NCI-H748 (cell line): ENCODE results near the gene LRRC52.
"Not testable (repeated sequence)": the region's sequence is repeated elsewhere in the genome, so short reads cannot be mapped to it uniquely, and the experiment has no call there.

Experiments used
- DNase-seq: peaks from one replicate; lab custom pipeline; 2025; ENCODE audit not compliant: unreplicated experiment; lab: John Stamatoyannopoulos, UW

LRRC52 gene

GRCh38 chr1:165580931-165581871 is 37.4 kb downstream of the LRRC52 start:
- no peak for DNase-seq

- no peak for DNase-seq
Observed at GRCh38 chr1:165581926-165582325, 38.1 kb downstream of the LRRC52 start.

GRCh38 chr1:165586398-165586797 is 42.6 kb downstream of the LRRC52 start:
- no peak for DNase-seq

GRCh38 chr1:165591391-165591790 is 47.6 kb downstream of the LRRC52 start:
- DNase-seq: not testable (repeated sequence)

- peak; percentile 70 for DNase-seq
Observed at GRCh38 chr1:165592945-165593823, 49.4 kb downstream of the LRRC52 start.

GRCh38 chr1:165595246-165595938 is 51.6 kb downstream of the LRRC52 start:
- no peak for DNase-seq

GRCh38 chr1:165597883-165598675 is 54.3 kb downstream of the LRRC52 start:
- DNase-seq: peak; percentile 99

- peak; percentile 50 for DNase-seq
Observed at GRCh38 chr1:165598676-165599059, 54.9 kb downstream of the LRRC52 start.

- DNase-seq: no peak
Observed at GRCh38 chr1:165600793-165601192, 57.0 kb downstream of the LRRC52 start.

- DNase-seq: no peak
Observed at GRCh38 chr1:165603810-165604209, 60.0 kb downstream of the LRRC52 start.

GRCh38 chr1:165605246-165605645 is 61.4 kb downstream of the LRRC52 start:
- DNase-seq: no peak

- DNase-seq: not testable (repeated sequence)
Observed at GRCh38 chr1:165606676-165607075, 62.9 kb downstream of the LRRC52 start.

GRCh38 chr1:165610866-165611265 is 67.1 kb downstream of the LRRC52 start:
- peak; percentile 12 for DNase-seq

GRCh38 chr1:165612062-165612461 is 68.3 kb downstream of the LRRC52 start:
- DNase-seq: no peak
